GM18867 (cell line): ENCODE data around the gene GABRE.

Experiments used
- ATAC-seq: cut with Tn5 transposase; IDR thresholded peaks from one replicate; pipeline ENCODE4 v1.9.1; 2021; ENCODE audit warnings: mild to moderate bottlenecking, moderate library complexity; ENCODE audit not compliant: unreplicated experiment

Gene GABRE, protein sequence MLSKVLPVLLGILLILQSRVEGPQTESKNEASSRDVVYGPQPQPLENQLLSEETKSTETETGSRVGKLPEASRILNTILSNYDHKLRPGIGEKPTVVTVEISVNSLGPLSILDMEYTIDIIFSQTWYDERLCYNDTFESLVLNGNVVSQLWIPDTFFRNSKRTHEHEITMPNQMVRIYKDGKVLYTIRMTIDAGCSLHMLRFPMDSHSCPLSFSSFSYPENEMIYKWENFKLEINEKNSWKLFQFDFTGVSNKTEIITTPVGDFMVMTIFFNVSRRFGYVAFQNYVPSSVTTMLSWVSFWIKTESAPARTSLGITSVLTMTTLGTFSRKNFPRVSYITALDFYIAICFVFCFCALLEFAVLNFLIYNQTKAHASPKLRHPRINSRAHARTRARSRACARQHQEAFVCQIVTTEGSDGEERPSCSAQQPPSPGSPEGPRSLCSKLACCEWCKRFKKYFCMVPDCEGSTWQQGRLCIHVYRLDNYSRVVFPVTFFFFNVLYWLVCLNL

DNA sequence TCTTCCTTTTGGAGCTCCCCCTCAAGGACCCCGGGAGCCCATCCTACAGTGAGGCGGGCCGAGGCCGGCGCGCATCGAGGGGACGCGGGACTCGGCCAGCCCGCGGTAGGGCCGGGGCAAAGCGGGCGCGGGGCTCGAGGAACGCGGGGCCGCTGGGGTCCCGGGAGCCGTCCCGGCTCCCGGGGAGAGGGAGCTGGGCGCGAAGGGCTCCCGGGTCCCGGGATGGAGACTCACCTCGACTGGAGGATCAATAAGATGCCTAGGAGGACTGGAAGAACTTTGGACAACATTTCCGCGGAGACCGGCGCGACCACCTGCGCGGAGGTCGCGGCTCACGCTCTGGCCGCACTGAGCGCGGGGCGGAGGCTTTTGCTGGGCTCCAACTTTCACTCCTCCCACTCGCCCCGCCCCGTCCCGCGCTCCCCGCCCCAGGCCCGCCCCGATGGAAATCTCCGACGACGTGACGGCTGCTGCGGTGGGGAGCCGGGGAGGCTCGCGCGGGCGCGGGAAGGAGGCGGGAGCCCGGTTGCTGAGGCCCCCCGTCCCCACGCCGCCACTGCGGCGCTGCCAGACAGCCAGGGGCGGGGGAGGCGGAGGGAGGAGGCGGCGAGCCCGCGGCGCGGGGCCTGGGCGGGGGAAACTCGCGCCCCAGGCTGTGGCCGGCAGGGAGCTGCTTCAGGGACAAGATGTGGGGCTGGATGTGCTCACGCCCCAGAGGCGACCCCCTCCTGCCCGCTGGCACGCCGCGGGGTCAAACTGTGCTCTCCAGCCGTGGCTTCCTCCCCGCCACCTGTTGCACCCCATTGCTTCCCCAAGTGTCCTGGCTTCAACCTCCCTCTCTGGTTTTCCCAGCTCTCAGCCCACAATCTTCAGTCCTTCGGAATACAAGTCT, at the start of gene GABRE:
Gene GABRE (minus strand): TSS at position 341 of the 892 bp plus-strand sequence. CDS start 51 bp downstream, at position 290.
- no peak for ATAC-seq

DNA sequence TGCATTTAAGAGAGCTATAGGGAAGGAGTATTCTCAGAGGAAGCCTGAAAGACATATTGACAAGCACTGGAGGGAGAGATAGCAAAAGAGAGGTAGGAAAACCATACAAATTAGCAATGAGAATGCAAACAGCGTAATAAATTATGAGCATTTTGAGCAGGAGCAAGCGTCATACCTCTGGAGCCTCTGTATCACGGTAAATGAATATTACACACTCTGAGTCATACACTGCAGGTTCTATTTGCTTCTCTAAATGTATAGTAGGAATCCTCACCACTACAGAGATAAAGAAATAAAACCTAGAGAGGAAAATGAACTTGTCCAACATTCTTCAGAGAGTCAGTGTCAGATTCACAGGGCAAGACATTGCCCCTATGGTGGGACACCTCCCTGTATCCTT, 46.4 kb upstream of the GABRE start:
- no peak for ATAC-seq

DNA sequence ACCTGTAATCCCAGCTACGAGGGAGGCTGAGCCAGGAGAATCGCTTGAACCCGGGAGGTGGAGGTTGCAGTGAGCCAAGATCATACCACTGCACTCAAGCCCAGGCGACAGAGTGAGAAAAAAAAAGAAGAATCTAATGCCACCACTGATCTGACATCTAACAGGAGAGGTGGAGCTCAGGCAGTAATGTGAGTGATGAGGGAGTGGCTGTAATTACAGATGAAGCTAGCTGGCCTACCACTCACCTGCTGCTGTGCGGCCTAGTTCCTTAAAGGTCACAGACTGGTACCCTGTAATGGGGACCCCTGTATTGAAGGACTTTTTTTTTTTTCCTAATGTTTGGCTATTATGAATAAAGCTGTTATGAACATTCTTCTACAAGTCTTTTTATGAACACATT, 25.3 kb upstream of the GABRE start:
- ATAC-seq: no peak

DNA sequence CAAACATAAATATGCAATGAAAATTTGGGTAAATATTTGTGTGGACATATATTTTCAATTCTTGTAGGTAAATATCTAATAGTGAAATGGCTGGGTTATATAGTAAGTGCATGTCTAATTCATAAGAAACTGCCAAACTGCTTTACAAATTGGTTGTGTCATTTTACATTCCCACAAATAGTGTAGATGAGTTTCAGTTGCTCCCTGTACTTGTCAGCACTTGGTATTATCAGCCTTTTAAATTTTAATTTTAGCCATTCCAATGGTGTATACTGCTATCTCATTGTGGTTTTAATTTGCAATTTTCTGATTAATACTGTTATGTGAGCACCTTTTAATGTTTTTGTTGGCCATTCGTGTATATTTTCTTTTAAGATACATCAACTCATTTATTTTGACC, 23.1 kb upstream of the GABRE start:
- ATAC-seq: no peak

DNA sequence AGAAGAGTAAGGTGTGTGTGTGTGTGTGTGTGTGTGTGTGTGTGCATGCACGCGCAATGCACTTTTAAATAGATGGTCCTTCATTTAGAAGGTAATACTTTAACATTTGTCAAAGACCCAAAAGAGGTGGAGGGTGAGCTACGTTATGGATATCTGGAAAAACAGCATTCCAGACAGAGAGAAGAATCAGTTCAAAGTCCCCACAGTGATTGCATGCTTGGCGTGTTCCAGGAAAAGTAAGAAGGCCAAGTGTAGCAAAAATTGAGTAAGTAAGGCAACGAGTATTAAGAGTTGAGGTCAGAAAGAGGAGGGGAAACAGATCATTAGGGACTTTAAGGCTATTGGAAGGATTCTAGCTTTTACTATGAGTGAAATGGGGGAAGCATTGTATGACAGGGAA, 21.9 kb upstream of the GABRE start:
- ATAC-seq: no peak

DNA sequence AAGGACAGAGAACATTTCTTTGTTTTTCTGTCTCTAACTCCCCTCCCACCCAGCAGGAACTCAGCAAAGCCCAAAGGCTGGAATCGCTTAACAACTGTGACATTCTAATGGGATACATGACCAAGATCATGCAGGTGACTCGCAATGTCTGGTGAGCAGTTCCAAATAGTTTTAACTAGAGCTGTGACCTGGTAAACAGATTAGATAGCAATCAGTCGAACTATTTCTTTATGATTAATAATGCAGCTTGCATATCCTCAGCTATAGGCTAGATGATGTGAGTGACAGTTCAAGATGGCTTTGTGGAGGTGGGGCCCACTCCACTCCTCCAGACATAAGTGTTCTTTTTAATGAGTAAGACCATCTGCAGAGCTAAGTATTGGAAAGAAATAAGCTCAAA, 20.0 kb upstream of the GABRE start:
- ATAC-seq: no peak

DNA sequence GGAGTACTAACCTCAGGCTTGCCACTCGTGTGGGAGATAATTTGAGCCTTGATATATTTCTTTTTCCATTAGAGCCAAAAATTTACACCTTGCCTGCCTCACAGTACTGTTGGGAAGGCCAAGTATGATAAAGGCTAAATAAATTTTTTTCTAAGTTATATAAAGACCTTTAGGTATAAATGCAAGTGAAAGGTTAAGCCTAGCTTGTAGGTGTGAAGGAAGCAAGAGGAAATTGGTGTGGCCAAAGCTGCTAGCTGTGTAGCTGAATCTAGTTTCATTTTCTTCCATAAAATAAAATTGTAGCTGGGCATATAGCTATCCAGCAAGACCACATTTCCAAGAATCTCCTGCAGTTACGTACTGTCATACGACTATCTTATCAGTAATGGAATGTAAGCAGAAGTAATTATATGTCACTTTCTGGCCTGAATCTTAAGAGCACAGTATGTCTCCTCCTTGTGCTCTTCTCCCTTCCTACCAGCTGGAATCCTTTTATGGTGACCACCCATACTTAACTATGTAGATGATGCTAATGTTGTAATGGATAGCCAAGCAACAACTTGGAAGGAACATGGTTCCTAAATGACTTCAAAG, 14.3 kb upstream of the GABRE start:
- ATAC-seq: no peak

DNA sequence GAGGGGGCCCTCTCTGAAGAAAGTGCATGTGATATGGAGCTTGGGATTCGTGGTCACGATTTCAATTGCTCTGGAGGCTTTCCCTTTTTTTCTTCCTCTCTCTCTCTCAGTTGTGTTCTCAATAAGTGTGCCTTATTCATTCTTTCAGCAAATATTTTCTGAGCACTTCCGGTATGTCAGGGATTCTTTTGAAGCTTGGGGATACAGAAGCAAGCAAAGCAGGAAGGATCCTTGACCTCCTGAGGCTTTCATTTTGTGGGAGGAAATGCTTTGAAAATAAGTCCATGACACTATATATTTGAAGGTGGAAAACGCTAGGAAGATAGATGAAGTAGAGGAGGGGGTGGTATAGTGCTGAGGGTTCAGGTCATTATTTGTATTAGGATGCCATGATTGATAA, 12.6 kb upstream of the GABRE start:
- ATAC-seq: no peak

DNA sequence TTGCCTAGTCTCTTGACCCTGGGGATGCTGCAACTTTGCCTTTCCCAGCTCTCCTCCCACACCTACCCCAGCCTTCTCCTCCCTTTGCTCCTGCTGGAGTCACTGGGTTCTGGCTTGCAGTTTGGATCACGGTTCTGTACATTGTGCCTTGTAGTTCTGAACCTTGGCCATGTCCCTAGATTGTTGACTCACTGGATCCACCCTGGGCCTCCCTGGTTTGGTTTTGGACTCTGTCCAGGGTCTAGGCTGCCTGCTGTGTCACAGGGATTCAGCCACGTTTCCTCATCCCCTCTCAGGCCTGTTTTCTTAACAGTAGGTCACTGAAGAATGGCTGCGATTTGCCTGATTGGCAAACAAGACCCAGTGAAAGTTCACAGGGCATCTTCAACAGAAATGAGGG, 11.5 kb upstream of the GABRE start:
- ATAC-seq: no peak

DNA sequence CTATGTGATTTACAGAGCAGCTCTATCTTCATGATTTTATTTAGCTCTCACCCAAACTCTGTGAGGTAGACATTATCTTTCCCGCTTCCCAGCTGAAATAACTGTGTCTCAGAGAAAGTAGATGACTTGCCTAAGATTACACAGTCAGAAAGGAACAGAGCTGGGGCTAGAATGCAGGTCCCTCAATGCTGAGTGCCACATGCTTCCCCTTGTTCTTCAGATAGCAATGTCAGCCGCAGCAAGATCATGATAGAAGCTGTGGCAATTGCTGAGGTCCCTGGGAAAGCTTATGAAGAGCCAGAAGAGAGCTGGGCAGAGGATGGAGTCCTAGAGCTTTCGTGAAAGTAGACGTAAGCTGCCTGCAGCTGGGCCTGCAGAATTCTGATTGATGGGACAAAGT, 11.1 kb upstream of the GABRE start:
- no peak for ATAC-seq

DNA sequence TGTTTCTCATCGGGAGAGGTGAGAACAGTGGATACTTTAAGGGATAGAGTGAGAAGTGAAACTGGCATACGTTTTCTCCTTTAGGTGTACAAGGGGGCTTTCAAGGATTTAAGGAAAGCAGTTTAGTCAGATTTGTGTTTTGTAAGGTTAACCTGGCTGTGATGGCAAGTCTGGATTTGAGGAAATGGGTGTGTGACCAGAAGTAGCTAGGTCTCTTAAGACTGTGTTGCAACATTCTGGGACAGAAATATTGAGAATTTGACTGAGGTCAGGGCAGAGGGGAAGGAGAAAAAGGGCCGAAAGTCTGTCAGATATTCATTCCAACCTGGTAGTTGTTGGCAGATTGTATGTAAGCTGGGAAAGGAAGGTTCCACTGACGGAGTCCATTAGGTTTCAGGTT, 10.4 kb upstream of the GABRE start:
- no peak for ATAC-seq

DNA sequence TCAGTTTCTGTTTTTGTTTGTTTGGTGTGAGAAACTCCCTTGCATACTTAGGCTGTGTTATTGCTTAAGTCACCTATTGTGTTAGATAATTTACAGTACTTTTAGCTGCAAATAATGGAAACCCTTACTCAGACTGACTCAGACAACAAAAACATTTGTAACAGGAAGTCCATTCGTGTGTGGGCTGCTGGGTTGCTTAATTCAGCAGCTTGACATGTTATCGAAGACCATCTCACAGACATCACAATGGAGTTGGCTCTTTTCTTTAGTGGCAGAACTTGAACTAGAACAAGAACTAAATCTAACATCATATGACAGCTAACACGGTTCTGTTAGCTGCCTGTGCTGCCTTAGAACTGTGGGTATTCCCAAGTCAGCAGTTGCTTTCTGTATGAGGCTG, 9.9 kb upstream of the GABRE start:
- ATAC-seq: no peak

DNA sequence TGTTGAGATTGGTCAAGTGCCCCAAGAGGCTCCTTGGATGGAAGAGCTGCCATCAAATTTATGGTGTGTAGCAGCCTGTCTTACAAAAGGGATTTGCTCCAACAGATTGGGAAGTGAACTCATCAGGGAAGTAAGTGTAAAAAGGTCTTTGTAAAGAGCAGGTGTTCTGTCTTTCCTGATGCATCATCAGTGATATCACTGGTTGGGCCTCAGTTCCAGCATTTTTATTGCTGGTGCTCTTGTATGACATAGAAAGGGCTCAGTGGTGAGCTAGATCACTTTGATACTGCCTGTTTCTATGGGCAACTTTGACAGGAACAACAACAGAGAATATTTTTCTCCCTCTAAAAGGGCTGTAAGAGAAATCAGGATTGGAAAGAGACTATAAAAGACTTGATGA, 8.7 kb upstream of the GABRE start:
- ATAC-seq: no peak

DNA sequence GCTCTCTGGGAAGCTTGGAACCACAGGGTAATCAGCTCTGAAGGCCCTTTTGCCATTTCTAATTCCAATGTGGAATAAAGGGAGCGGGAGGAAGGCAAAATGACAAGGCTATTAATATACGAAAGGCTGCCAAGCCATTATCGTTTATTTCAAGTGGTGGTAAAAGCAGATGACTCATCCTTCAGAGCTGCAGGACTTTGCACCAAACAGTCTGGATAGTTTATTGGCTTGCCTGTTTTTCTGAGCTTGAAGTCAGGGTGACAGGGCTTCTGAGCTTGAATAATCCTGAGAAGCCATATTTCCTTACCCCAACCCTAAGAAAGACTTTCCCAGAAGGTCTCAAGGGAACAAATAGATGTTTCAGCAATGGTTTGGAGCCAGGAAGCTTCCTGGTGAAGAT, 7.7 kb upstream of the GABRE start:
- no peak for ATAC-seq

DNA sequence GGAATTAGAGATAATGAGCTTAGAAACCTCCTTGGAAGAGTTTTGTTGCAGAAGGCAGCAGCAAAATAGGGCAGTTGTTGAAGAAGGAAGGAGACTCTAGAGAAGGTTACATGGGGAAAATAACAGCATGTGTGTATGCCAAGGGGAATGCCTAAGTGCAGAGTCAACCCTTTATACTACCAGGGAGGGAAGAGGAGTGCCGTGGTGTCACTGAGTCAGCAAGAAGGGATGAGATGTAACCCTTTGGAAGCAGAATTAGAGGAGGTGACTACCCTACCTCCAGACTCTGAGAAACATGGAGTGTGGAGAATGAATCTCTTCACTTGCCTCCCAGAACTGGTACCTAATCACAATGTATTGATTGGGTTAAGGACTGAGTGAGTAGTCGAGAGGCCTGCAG, 6.7 kb upstream of the GABRE start:
- ATAC-seq: no peak

DNA sequence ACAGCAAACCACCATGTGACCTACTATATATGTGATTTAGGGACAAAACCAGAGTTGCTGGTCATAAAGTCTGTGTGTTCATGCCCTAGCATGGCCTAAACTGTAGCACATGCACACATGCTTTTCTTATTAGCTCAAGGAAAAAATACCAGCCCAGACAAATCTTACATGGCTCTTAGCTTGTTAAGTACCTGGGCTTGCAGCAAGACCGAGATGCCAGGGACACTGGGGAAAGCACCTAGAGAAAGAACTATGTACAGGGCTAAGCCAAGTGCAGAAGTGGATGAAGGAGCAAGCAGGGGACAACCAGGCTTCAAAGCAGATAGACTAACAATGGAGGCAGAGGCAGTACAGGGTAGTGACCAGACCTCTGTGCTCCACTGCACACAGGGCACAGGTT, 3.4 kb upstream of the GABRE start:
- no peak for ATAC-seq

DNA sequence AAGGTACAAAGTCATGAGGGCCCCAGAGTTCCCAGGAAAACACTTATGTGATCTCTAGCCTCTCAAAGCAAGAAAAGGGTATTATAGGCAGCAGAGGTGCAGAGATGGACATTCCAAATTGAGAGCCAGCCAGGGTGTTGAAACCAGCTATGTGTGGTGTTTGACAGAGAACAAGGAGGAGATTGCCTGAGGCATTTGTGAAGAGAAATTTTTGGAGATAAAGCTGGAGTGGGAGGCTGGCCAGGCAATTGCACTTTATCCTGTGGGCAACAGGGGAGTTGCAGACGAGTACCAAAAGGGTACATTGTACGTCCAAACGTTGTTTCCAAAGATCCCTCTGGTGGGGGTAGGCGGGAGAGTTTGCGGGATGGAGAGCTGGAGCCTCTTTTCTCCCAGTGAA, 2.5 kb upstream of the GABRE start:
- ATAC-seq: no peak

DNA sequence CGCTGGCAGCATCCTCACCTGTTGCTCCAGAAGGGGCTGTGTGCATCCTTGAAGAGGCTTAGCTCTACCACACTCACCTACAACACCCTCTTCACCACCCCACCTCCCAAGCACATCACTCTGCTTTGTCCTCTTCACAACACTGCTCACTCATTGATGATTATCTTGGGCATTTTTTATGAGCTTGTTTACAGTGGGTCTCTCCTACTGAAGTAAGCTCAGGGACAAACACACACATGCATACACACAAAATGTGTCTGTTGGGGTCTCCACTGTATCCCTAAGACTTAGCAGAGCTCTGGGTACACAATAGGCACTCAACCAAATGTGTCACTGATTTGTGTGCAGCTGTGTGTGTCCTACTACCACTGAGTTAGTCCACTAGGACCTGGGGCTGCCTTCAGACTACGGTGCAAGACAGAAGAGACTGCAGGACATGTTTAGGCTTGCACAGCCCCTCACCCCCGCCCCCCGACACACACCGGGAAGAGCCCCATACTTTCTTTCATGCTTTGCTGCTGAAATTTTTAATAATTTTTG, 1.3 kb upstream of the GABRE start:
- ATAC-seq: no peak

DNA sequence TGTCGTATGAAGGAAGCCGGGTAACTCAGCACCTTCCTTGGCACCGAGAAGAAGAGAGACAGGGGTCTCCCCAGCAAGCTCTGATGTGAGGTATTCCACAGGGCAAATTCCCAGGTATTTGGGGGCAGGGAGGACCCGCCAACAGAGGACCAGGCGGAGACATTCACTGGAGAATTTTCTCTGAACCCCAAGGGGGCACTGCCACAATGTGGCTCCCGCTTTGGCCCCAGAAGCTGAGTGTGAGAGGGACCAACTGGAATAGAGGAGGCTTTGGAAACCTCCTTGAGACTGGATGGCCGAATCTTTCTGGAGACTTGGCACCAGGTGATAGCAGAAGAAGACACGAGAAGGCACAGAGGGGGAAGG, 735 bp upstream of the GABRE start:
- ATAC-seq: no peak

DNA sequence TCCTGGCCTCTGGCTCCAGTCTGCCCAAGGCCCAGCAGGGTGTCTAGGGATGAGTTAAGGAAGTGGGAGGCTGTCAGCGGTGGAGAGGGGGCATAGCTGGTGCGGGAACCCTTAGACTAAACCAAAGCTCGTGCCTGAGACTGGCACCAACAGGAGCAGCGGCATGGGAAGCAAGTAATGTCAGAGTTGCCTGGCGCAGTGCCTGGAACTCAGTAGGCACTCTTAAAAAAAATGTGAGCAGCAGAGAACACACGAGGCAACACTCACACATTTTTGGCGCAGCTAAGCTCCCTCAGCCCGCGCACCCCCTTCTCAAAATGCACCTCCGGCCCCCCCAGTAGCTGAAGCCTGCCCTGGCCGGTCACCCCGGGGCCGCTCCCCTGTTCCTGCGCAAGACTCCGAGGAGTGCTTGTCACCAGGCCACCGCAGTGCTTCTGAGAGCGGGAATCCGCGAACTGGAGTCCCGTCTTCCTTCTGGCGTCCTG, 583 bp downstream of the GABRE start:
- no peak for ATAC-seq

DNA sequence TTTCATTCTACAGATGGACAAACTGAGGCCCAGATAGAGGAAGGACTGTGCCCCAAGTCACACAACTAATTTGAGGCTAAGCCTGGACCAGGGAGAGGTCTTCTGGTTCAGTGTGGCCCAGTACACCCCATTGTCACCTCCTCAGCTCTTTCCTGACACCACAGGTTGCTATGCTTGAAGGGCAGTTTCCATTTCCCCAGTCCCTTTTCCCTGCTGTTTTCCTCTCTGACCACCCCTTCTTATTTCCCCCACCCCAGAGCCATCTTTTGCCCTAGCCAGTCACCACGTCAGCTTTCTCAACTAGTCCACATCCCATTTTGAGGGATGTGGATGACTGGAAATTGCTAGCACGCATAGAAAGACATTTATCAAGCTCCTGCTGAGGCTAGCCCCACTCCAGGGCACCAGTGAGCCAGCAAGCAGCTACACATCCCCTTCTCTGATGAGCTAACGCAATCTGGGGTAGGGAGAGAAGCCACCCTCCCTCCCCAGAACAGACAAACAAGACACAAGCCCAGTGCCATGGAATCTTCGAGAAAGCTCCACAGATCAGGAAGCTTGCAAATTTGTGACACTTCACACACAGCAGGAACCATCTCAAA, 1.3 kb downstream of the GABRE start:
- ATAC-seq: no peak
